Panc1 (cell line): ENCODE measurements around the gene USP8. TPM values are rescaled to one million over a fixed set of nuclear protein-coding genes. Genes with fewer than 3 reads are reported as not detected.
"Not testable (repeated sequence)": the region's sequence is repeated elsewhere in the genome, so short reads cannot be mapped to it uniquely, and the experiment has no call there.

Source experiments
- ATAC-seq: fragments of 200-7000 bp; cut with Tn5 transposase; 2 replicates; pipeline ENCODE4 v1.9.1; 2020; ENCODE audit warnings: mild to moderate bottlenecking, moderate library complexity
- BruUV-seq: library from RNA; stranded (reverse); fragments of 400-500 nt; replicated peaks from 2 replicates; lab custom pipeline; 2021; lab: Mats Ljungman, UMichigan
- CTCF ChIA-PET: fragments of 300-600 bp; sonication (Branson Sonifier 250); formaldehyde crosslinking; loops from one replicate; lab custom pipeline; 2022; ENCODE audit warnings: antibody characterized with exemption; lab: Charles Lee
- POLR2A ChIA-PET: fragments of 300-600 bp; sonication (Branson Sonifier 250); formaldehyde crosslinking; loops from one replicate; lab custom pipeline; 2022; ENCODE audit warnings: antibody characterized with exemption; lab: Charles Lee
- DNase-seq: peaks from one replicate; pipeline ENCODE4 v3.0.0-alpha.2; 2010; ENCODE audit warnings: low read depth, low spot score
- H3K27ac ChIP-seq: 2 replicates; pipeline ENCODE4 v1.5.1; 2011; ENCODE audit warnings: mild to moderate bottlenecking, low read length, inconsistent platforms
- H3K27me3 ChIP-seq: fragments of 200-500 bp; sonication (Bioruptor generic); 2 replicates; pipeline ENCODE4 v1.6.0; 2014; ENCODE audit warnings: low read length, inconsistent platforms; ENCODE audit not compliant: control insufficient read depth, insufficient read depth
- H3K36me3 ChIP-seq: fragments of 200-500 bp; sonication (Bioruptor generic); 2 replicates; pipeline ENCODE4 v1.5.1; 2014; ENCODE audit warnings: inconsistent platforms, mild to moderate bottlenecking, low read length, moderate library complexity; ENCODE audit not compliant: control insufficient read depth, insufficient read depth
- H3K4me1 ChIP-seq: 2 replicates; pipeline ENCODE4 v1.5.1; 2011; ENCODE audit warnings: inconsistent platforms, mild to moderate bottlenecking, low read length, moderate library complexity; ENCODE audit not compliant: control insufficient read depth, insufficient read depth
- H3K4me3 ChIP-seq, 2 experiments: 2 replicates each; pipeline ENCODE4 v1.5.1; 2011 to 2012; ENCODE audit warnings: low read depth in 2 of 2, low read length in 2 of 2, mild to moderate bottlenecking in 2 of 2, inconsistent platforms in 1 of 2, moderate library complexity in 1 of 2
- H3K9me3 ChIP-seq: fragments of 200-500 bp; sonication (Bioruptor generic); 2 replicates; pipeline ENCODE4 v1.5.1; 2014; ENCODE audit warnings: low read depth, mild to moderate bottlenecking, inconsistent platforms, low read length, moderate library complexity; ENCODE audit not compliant: control insufficient read depth, insufficient read depth
- CTCF ChIP-seq: fragments of 450-650 bp; IDR thresholded peaks from 2 replicates; pipeline ENCODE4 v1.5.1; 2017; ENCODE audit warnings: mild to moderate bottlenecking
- POLR2AphosphoS5 ChIP-seq: IDR thresholded peaks from 2 replicates; pipeline ENCODE4 v1.6.1; 2012; ENCODE audit warnings: mild to moderate bottlenecking, low read depth, low read length, moderate library complexity
- REST ChIP-seq, 2 experiments: IDR thresholded peaks; 2 replicates each; pipeline ENCODE4 v1.6.1; 2011 to 2012; ENCODE audit warnings: low read depth in 2 of 2, control low read depth in 1 of 2, low read length in 1 of 2, mild to moderate bottlenecking in 1 of 2, moderate library complexity in 1 of 2; ENCODE audit not compliant: insufficient read depth in 1 of 2
- SIN3A ChIP-seq: IDR thresholded peaks from 2 replicates; pipeline ENCODE4 v1.6.1; 2012; ENCODE audit warnings: low read depth, mild to moderate bottlenecking, low read length, moderate library complexity, borderline replicate concordance; ENCODE audit not compliant: insufficient read depth
- TCF7L2 ChIP-seq: IDR thresholded peaks from 2 replicates; pipeline ENCODE4 v1.6.1; 2011; ENCODE audit warnings: mild to moderate bottlenecking, low read depth, low read length, inconsistent platforms
- in situ Hi-C: cut with HindIII; loops from 2 replicates; pipeline ENCODE4 v1.10.0; 2016; ENCODE audit warnings: low sequenced_read_pairs, low pct_unique_long_range_greater_than_20kb
- intact Hi-C: fragments of 100-400 bp; cut with micrococcal nuclease; formaldehyde crosslinking; loops from one replicate; pipeline ENCODE4 v1.10.0; 2022; ENCODE audit not compliant: unreplicated experiment
- total RNA-seq: library from RNA; stranded (reverse); gene quantifications from one replicate; pipeline ENCODE4 v1.2.1, GENCODE V29; 2021; ENCODE audit not compliant: unreplicated experiment

The USP8 gene
- total RNA-seq, 1 experiment from 2014 or later: 57.3 TPM

- H3K9me3 ChIP-seq, BruUV-seq, in situ Hi-C loops, DNase-seq, H3K4me3 ChIP-seq, ATAC-seq, CTCF ChIA-PET, H3K27ac ChIP-seq, H3K27me3 ChIP-seq, H3K4me1 ChIP-seq, H3K36me3 ChIP-seq, intact Hi-C loops: not testable (repeated sequence)
- POLR2A ChIA-PET: interaction anchor here (0.5 kb wide), 1 partner anchor 535 kb away, joined by 3 read pairs; no protein-coding TSS in a partner anchor
Measured at GRCh38 chr15:50391561-50391960, 32.6 kb upstream of the USP8 start.

GRCh38 chr15:50411870-50412269, 12.3 kb upstream of the USP8 start:
- no peak overlapping the region for H3K4me3 ChIP-seq
- no peaks in the 10 kb centered on the region for H3K36me3 ChIP-seq
- ChIA-PET CTCF (no interaction called here), POLR2A (no interaction called here)
- H3K9me3 ChIP-seq: no peaks in the 10 kb centered on the region
- no TSS peak for BruUV-seq
- intact Hi-C loops: no loop called here
- ATAC-seq: no peak
- peaks cover 3% of the 10 kb centered on the region; the same call in 1 of the 2 replicates for H3K27me3 ChIP-seq
- in situ Hi-C loops: no loop called here
- TF ChIP-seq REST (IDR thresholded peaks at IDR 0.05; ENCODE audit: insufficient read depth in 1 of 2, low read depth in 2 of 2, low read length in 1 of 2) (no peak), SIN3A (no peak), CTCF (no peak), TCF7L2 (no peak), POLR2AphosphoS5 (no peak)
- DNase-seq: no peak
- H3K4me1 ChIP-seq: no peaks in the 10 kb centered on the region
- no peak overlapping the region for H3K27ac ChIP-seq

GRCh38 chr15:50414624-50415023, 9.6 kb upstream of the USP8 start:
- H3K27me3 ChIP-seq: no peaks in the 10 kb centered on the region; the same call in 1 of the 2 replicates
- POLR2A ChIA-PET: no interaction called here
- no peak for DNase-seq
- H3K36me3 ChIP-seq: no peaks in the 10 kb centered on the region
- H3K27ac ChIP-seq: no peak overlapping the region
- no peak for TF ChIP-seq CTCF
- no peak for TF ChIP-seq SIN3A
- H3K9me3 ChIP-seq: no peaks in the 10 kb centered on the region
- no TSS peak for BruUV-seq
- no peaks in the 10 kb centered on the region for H3K4me1 ChIP-seq
- CTCF ChIA-PET: no interaction called here
- intact Hi-C loops: no loop called here
- in situ Hi-C loops: no loop called here
- no peak overlapping the region for H3K4me3 ChIP-seq
- ATAC-seq: no peak
